HEK293 (cell line): ENCODE data around the gene FOXO6.

Source experiments
- CTCF ChIA-PET: fragments of 350-600 bp; formaldehyde crosslinking; extraction: SDS; loops from one replicate; lab custom pipeline; 2021; ENCODE audit warnings: antibody characterized with exemption; lab: Yijun Ruan, JAX
- POLR2A ChIA-PET: fragments of 300-600 bp; formaldehyde crosslinking; extraction: SDS; loops from one replicate; lab custom pipeline; 2020; ENCODE audit warnings: antibody characterized with exemption, inconsistent platforms; lab: Yijun Ruan, JAX
- H3K27ac ChIP-seq: fragments of 200-500 bp; sonication (Bioruptor generic); 2 replicates; pipeline ENCODE4 v1.5.1; 2014; ENCODE audit warnings: low read depth, low read length, control low read depth, inconsistent platforms; ENCODE audit errors: extremely low read depth
- H3K36me3 ChIP-seq, 2 experiments: fragments of 200-500 bp in 1 of 2; sonication (Bioruptor generic) in 1 of 2; 1 replicate in 1 of 2; 2 replicates in 1 of 2; pipeline ENCODE4 v1.5.1; 2014 to 2017; ENCODE audit warnings: inconsistent platforms in 2 of 2, low read length in 2 of 2; ENCODE audit not compliant: control insufficient read depth in 2 of 2, insufficient read depth in 1 of 2
- H3K4me1 ChIP-seq: fragments of 200-500 bp; sonication (Bioruptor generic); 2 replicates; pipeline ENCODE4 v1.5.1; 2014; ENCODE audit warnings: mild to moderate bottlenecking, low read length, inconsistent platforms; ENCODE audit not compliant: control insufficient read depth, insufficient read depth
- H3K4me3 ChIP-seq: 2 replicates; pipeline ENCODE4 v1.5.1; 2011; ENCODE audit warnings: low read depth, mild to moderate bottlenecking, control low read depth, low read length, moderate library complexity
- H3K9me3 ChIP-seq: fragments of 200-500 bp; sonication (Bioruptor generic); 2 replicates; pipeline ENCODE4 v1.5.1; 2014; ENCODE audit warnings: low read depth, low read length, inconsistent platforms; ENCODE audit not compliant: control insufficient read depth, insufficient read depth
- MYNN ChIP-seq: fragments of 450-650 bp; formaldehyde crosslinking; IDR thresholded peaks from 2 replicates; pipeline ENCODE4 v1.5.1; 2016; ENCODE audit warnings: missing biosample characterization, missing genetic modification characterization, borderline replicate concordance
- OSR2 ChIP-seq: fragments of 450-650 bp; formaldehyde crosslinking; IDR thresholded peaks from 2 replicates; pipeline ENCODE4 v1.5.1; 2016; ENCODE audit warnings: missing biosample characterization, missing genetic modification characterization
- PBX3 ChIP-seq: sonication (generic); formaldehyde crosslinking; IDR thresholded peaks from 2 replicates; pipeline ENCODE4 v1.8.1; 2022; ENCODE audit warnings: mild to moderate bottlenecking, moderate library complexity, missing genetic modification reagents
- REPIN1 ChIP-seq: fragments of 450-650 bp; formaldehyde crosslinking; IDR thresholded peaks from 2 replicates; pipeline ENCODE4 v1.5.1; 2017; ENCODE audit warnings: missing biosample characterization, missing genetic modification characterization, low read depth
- ZBTB20 ChIP-seq: fragments of 450-650 bp; formaldehyde crosslinking; IDR thresholded peaks from 2 replicates; pipeline ENCODE4 v1.5.1; 2016; ENCODE audit warnings: missing biosample characterization, missing genetic modification characterization
- ZBTB44 ChIP-seq: fragments of 450-650 bp; IDR thresholded peaks from 2 replicates; pipeline ENCODE4 v1.5.1; 2018; ENCODE audit warnings: missing biosample characterization, mild to moderate bottlenecking, missing genetic modification characterization
- ZBTB49 ChIP-seq: fragments of 450-650 bp; formaldehyde crosslinking; IDR thresholded peaks from 2 replicates; pipeline ENCODE4 v1.5.1; 2016; ENCODE audit warnings: missing biosample characterization, missing genetic modification characterization, low read depth
- ZEB2 ChIP-seq: fragments of 450-650 bp; formaldehyde crosslinking; IDR thresholded peaks from 2 replicates; pipeline ENCODE4 v1.5.1; 2016; ENCODE audit warnings: missing biosample characterization, missing genetic modification characterization
- ZFP37 ChIP-seq: fragments of 450-650 bp; formaldehyde crosslinking; IDR thresholded peaks from 2 replicates; pipeline ENCODE4 v1.5.1; 2016; ENCODE audit warnings: missing biosample characterization, missing genetic modification characterization
- ZNF121 ChIP-seq: fragments of 450-650 bp; formaldehyde crosslinking; IDR thresholded peaks from 2 replicates; pipeline ENCODE4 v1.5.1; 2016; ENCODE audit warnings: missing biosample characterization, missing genetic modification characterization
- ZNF157 ChIP-seq: fragments of 450-650 bp; formaldehyde crosslinking; IDR thresholded peaks from 2 replicates; pipeline ENCODE4 v1.5.1; 2016; ENCODE audit warnings: missing biosample characterization, missing genetic modification characterization
- ZNF398 ChIP-seq: fragments of 450-650 bp; formaldehyde crosslinking; IDR thresholded peaks from 2 replicates; pipeline ENCODE4 v1.5.1; 2017; ENCODE audit warnings: missing biosample characterization, missing genetic modification characterization
- ZNF416 ChIP-seq: fragments of 450-650 bp; formaldehyde crosslinking; IDR thresholded peaks from 2 replicates; pipeline ENCODE4 v1.5.1; 2016; ENCODE audit warnings: missing biosample characterization, missing genetic modification characterization
- ZNF426 ChIP-seq: fragments of 450-650 bp; formaldehyde crosslinking; IDR thresholded peaks from 2 replicates; pipeline ENCODE4 v1.5.1; 2017; ENCODE audit warnings: missing biosample characterization, missing genetic modification characterization, mild to moderate bottlenecking, inconsistent platforms, moderate library complexity
- ZNF555 ChIP-seq: fragments of 450-650 bp; formaldehyde crosslinking; conservative IDR thresholded peaks from 2 replicates; pipeline ENCODE4 v1.5.1; 2017; ENCODE audit warnings: missing biosample characterization, mild to moderate bottlenecking, missing genetic modification characterization, inconsistent platforms
- ZNF596 ChIP-seq: fragments of 450-650 bp; IDR thresholded peaks from 2 replicates; pipeline ENCODE4 v1.5.0; 2018; ENCODE audit warnings: missing biosample characterization, mild to moderate bottlenecking, missing genetic modification characterization, moderate library complexity
- ZNF610 ChIP-seq: fragments of 450-650 bp; formaldehyde crosslinking; IDR thresholded peaks from 2 replicates; pipeline ENCODE4 v1.5.1; 2016; ENCODE audit warnings: missing biosample characterization, missing genetic modification characterization, borderline replicate concordance
- ZNF626 ChIP-seq: fragments of 450-650 bp; sonication (Bioruptor Pico); formaldehyde crosslinking; IDR thresholded peaks from 2 replicates; pipeline ENCODE4 v1.5.1; 2018; ENCODE audit warnings: missing biosample characterization, missing genetic modification characterization, inconsistent platforms
- ZNF629 ChIP-seq: fragments of 450-650 bp; formaldehyde crosslinking; IDR thresholded peaks from 2 replicates; pipeline ENCODE4 v1.5.1; 2017; ENCODE audit warnings: missing biosample characterization, missing genetic modification characterization
- ZNF785 ChIP-seq: fragments of 450-650 bp; formaldehyde crosslinking; IDR thresholded peaks from 2 replicates; pipeline ENCODE4 v1.5.1; 2016; ENCODE audit warnings: missing biosample characterization, missing genetic modification characterization

The FOXO6 gene

GRCh38 chr1:41355761-41356160 is 5.5 kb upstream of the FOXO6 start:
- ChIA-PET POLR2A (no interaction called here), CTCF (interaction anchor here (0.8 to 5.7 kb wide), 3 partner anchors 33 to 89 kb away, joined by 3 to 27 read pairs (median 4); no protein-coding TSS in a partner anchor)
- Histone ChIP-seq H3K27ac (no peak overlapping the region), H3K4me1 (peaks cover 6% of the 10 kb centered on the region), H3K9me3 (no peaks in the 10 kb centered on the region), H3K36me3 (no peaks in the 10 kb centered on the region), H3K4me3 (no peak overlapping the region)
- no peak for TF ChIP-seq ZNF596 (tag by site-specific recombination)
- no peak for TF ChIP-seq ZNF626 (tag by site-specific recombination)
- TF ChIP-seq ZBTB44 (tag by site-specific recombination): no peak
- no peak for TF ChIP-seq ZNF426
- TF ChIP-seq MYNN: no peak
- TF ChIP-seq ZNF555 (tag by site-specific recombination): no peak
- TF ChIP-seq ZNF416 (tag by site-specific recombination): no peak
- no peak for TF ChIP-seq ZNF398 (tag by site-specific recombination)
- TF ChIP-seq OSR2 (tag by site-specific recombination): no peak
- TF ChIP-seq ZNF610 (tag by site-specific recombination): no peak
- TF ChIP-seq REPIN1 (tag by site-specific recombination): no peak
- no peak for TF ChIP-seq PBX3 (CRISPR knock-in tag)
- TF ChIP-seq ZFP37 (tag by site-specific recombination): no peak
- TF ChIP-seq ZNF629 (tag by site-specific recombination): no peak
- TF ChIP-seq ZBTB49 (tag by site-specific recombination): no peak
- TF ChIP-seq ZBTB20 (tag by site-specific recombination): no peak
- no peak for TF ChIP-seq ZNF785 (tag by site-specific recombination)

- ChIA-PET POLR2A (interaction anchor here (0.7 kb wide), 1 partner anchor 59 kb away, joined by 7 read pairs; no protein-coding TSS in a partner anchor), CTCF (interaction anchor here (1.1 to 5.7 kb wide), 3 partner anchors 15 to 61 kb away, joined by 4 to 27 read pairs (median 7); no protein-coding TSS in a partner anchor)
- no peak overlapping the region for H3K27ac ChIP-seq
- TF ChIP-seq ZNF121: peak; percentile 82
- TF ChIP-seq ZNF157 (tag by site-specific recombination): no peak
- no peak for TF ChIP-seq ZEB2 (tag by site-specific recombination)
- H3K4me1 ChIP-seq: peaks cover 6% of the 10 kb centered on the region
- no peaks in the 10 kb centered on the region for H3K36me3 ChIP-seq
- no peaks in the 10 kb centered on the region for H3K9me3 ChIP-seq
- H3K4me3 ChIP-seq: no peak overlapping the region
Observed at GRCh38 chr1:41356752-41357151, 4.5 kb upstream of the FOXO6 start.
